ENCODE data around the gene CMYA5.

CMYA5 gene

GRCh38 chr5:79834754-79835714 lies 145.4 kb downstream of the CMYA5 start:
- Histone ChIP-seq H3K79me2 (ENCODE audit: control insufficient read depth, insufficient read depth, low read length, unreplicated experiment) (no peaks in the 10 kb centered on the region), H3K27me3 (ENCODE audit: insufficient read depth, low read length) (peaks cover 18% of the 10 kb centered on the region), H2AFZ (ENCODE audit: low read length, unreplicated experiment) (no peak overlapping the region), H3K4me1 (ENCODE audit: control insufficient read depth, insufficient read depth, low read length, unreplicated experiment) (no peaks in the 10 kb centered on the region), H3K36me3 (ENCODE audit: insufficient read depth, low read length) (no peaks in the 10 kb centered on the region), H3K27ac (ENCODE audit: low read depth, low read length) (no peak overlapping the region), H3K4me3 (ENCODE audit: low read depth, low read length) (no peak overlapping the region)

- Histone ChIP-seq H3K36me3 (ENCODE audit: insufficient read depth, low read length) (no peaks in the 10 kb centered on the region), H3K4me1 (ENCODE audit: control insufficient read depth, insufficient read depth, low read length, unreplicated experiment) (no peaks in the 10 kb centered on the region), H2AFZ (ENCODE audit: low read length, unreplicated experiment) (no peak overlapping the region), H3K27ac (ENCODE audit: low read depth, low read length) (no peak overlapping the region), H3K27me3 (ENCODE audit: insufficient read depth, low read length) (peaks cover 27% of the 10 kb centered on the region), H3K79me2 (ENCODE audit: control insufficient read depth, insufficient read depth, low read length, unreplicated experiment) (no peaks in the 10 kb centered on the region), H3K4me3 (ENCODE audit: low read depth, low read length) (no peak overlapping the region)
Observed at GRCh38 chr5:79837761-79838551, 148.3 kb downstream of the CMYA5 start.

DNA sequence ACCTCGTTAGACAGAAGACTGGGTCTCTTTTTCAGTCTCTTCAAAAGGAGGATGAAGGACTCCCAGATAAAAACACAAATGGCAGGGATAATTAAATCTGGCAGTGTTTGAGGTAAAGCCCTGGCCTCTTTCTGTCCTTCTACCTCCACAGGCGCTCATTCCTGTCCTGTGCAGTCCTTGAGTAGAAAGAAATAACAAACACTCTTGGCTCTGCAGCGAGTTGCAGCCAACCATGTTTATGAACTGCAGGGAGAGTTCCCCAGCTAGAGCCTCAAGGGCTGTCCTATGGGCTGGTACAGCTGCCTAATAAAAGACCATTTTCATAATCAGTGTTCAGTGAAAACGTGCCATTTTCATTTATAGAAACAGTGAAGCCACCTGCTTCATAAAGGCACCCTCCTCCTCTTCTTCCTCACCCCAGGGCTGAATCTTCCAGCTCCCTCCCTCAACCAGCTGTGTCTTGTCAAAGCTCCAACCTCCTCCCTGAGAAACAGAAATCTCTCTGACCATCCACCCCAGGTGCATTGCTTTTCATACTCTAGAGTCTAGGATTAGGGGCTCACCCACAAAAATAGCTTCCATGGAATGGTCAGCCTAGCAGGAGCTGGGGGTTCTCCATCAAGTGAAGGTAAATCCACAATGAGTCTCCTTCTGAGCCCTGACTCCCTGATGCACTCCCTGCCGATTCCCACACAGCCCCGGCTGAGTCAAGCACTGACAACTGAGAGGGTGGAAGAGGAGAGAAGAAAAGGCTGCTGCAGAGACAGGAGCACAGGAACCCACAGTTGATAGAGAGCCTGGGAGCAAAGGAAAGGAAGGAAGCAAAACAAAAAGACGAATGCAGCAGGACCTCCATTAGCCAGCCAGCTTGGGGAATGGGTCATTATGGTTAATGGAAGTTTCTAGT lies 150.7 kb downstream of the CMYA5 start:
- Histone ChIP-seq H3K27ac (ENCODE audit: low read depth, low read length) (no peak overlapping the region), H3K4me3 (ENCODE audit: low read depth, low read length) (no peak overlapping the region), H3K4me1 (ENCODE audit: control insufficient read depth, insufficient read depth, low read length, unreplicated experiment) (peaks cover 3% of the 10 kb centered on the region), H2AFZ (ENCODE audit: low read length, unreplicated experiment) (no peak overlapping the region), H3K79me2 (ENCODE audit: control insufficient read depth, insufficient read depth, low read length, unreplicated experiment) (no peaks in the 10 kb centered on the region), H3K27me3 (ENCODE audit: insufficient read depth, low read length) (peaks cover 27% of the 10 kb centered on the region), H3K36me3 (ENCODE audit: insufficient read depth, low read length) (no peaks in the 10 kb centered on the region)

GRCh38 chr5:79841172-79841571 lies 151.5 kb downstream of the CMYA5 start:
- no peaks in the 10 kb centered on the region for H3K79me2 ChIP-seq (ENCODE audit: control insufficient read depth, insufficient read depth, low read length, unreplicated experiment)
- H3K27me3 ChIP-seq (ENCODE audit: insufficient read depth, low read length) = peaks cover 27% of the 10 kb centered on the region
- H3K4me1 ChIP-seq (ENCODE audit: control insufficient read depth, insufficient read depth, low read length, unreplicated experiment) = peaks cover 11% of the 10 kb centered on the region
- H2AFZ ChIP-seq (ENCODE audit: low read length, unreplicated experiment) = no peak overlapping the region
- H3K36me3 ChIP-seq (ENCODE audit: insufficient read depth, low read length) = no peaks in the 10 kb centered on the region
- H3K27ac ChIP-seq (ENCODE audit: low read depth, low read length) = no peak overlapping the region
- no peak overlapping the region for H3K4me3 ChIP-seq (ENCODE audit: low read depth, low read length)

- Histone ChIP-seq H3K36me3 (ENCODE audit: insufficient read depth, low read length) (no peaks in the 10 kb centered on the region), H3K27ac (ENCODE audit: low read depth, low read length) (no peak overlapping the region), H3K4me3 (ENCODE audit: low read depth, low read length) (no peak overlapping the region), H3K79me2 (ENCODE audit: control insufficient read depth, insufficient read depth, low read length, unreplicated experiment) (no peaks in the 10 kb centered on the region), H2AFZ (ENCODE audit: low read length, unreplicated experiment) (no peak overlapping the region), H3K27me3 (ENCODE audit: insufficient read depth, low read length) (peaks cover 27% of the 10 kb centered on the region), H3K4me1 (ENCODE audit: control insufficient read depth, insufficient read depth, low read length, unreplicated experiment) (peaks cover 15% of the 10 kb centered on the region)
Observed at GRCh38 chr5:79842006-79842881, 152.6 kb downstream of the CMYA5 start.

- Histone ChIP-seq H3K27ac (ENCODE audit: low read depth, low read length) (no peak overlapping the region), H2AFZ (ENCODE audit: low read length, unreplicated experiment) (no peak overlapping the region), H3K4me3 (ENCODE audit: low read depth, low read length) (no peak overlapping the region)
Observed at GRCh38 chr5:79842991-79843390, 153.4 kb downstream of the CMYA5 start.

GRCh38 chr5:79843450-79844388 lies 154.1 kb downstream of the CMYA5 start:
- H3K4me3 ChIP-seq (ENCODE audit: low read depth, low read length) = no peak overlapping the region
- H2AFZ ChIP-seq (ENCODE audit: low read length, unreplicated experiment) = no peak overlapping the region
- peaks cover 15% of the 10 kb centered on the region for H3K4me1 ChIP-seq (ENCODE audit: control insufficient read depth, insufficient read depth, low read length, unreplicated experiment)
- no peak overlapping the region for H3K27ac ChIP-seq (ENCODE audit: low read depth, low read length)
- H3K36me3 ChIP-seq (ENCODE audit: insufficient read depth, low read length) = no peaks in the 10 kb centered on the region
- no peaks in the 10 kb centered on the region for H3K79me2 ChIP-seq (ENCODE audit: control insufficient read depth, insufficient read depth, low read length, unreplicated experiment)
- H3K27me3 ChIP-seq (ENCODE audit: insufficient read depth, low read length) = peaks cover 26% of the 10 kb centered on the region

More at GRCh38 chr5:79842991-79843390, 153.4 kb downstream of the CMYA5 start:
- H3K79me2 ChIP-seq (ENCODE audit: control insufficient read depth, insufficient read depth, low read length, unreplicated experiment) = no peaks in the 10 kb centered on the region
- no peaks in the 10 kb centered on the region for H3K36me3 ChIP-seq (ENCODE audit: insufficient read depth, low read length)
- H3K27me3 ChIP-seq (ENCODE audit: insufficient read depth, low read length) = peaks cover 30% of the 10 kb centered on the region
- peaks cover 15% of the 10 kb centered on the region for H3K4me1 ChIP-seq (ENCODE audit: control insufficient read depth, insufficient read depth, low read length, unreplicated experiment)

GRCh38 chr5:79844571-79844970 lies 154.9 kb downstream of the CMYA5 start:
- no peak overlapping the region for H2AFZ ChIP-seq (ENCODE audit: low read length, unreplicated experiment)
- H3K27me3 ChIP-seq (ENCODE audit: insufficient read depth, low read length) = peaks cover 21% of the 10 kb centered on the region
- H3K4me3 ChIP-seq (ENCODE audit: low read depth, low read length) = no peak overlapping the region
- H3K79me2 ChIP-seq (ENCODE audit: control insufficient read depth, insufficient read depth, low read length, unreplicated experiment) = no peaks in the 10 kb centered on the region
- peaks cover 15% of the 10 kb centered on the region for H3K4me1 ChIP-seq (ENCODE audit: control insufficient read depth, insufficient read depth, low read length, unreplicated experiment)
- no peak overlapping the region for H3K27ac ChIP-seq (ENCODE audit: low read depth, low read length)
- H3K36me3 ChIP-seq (ENCODE audit: insufficient read depth, low read length) = no peaks in the 10 kb centered on the region
